Suprapubic skin (tissue), 4 donors: Measurements from ENCODE around the gene REP15. TPM values are rescaled to one million over a fixed set of nuclear protein-coding genes. Genes with fewer than 3 reads are reported as not detected.

Source experiments
- DNase-seq, 2 donors: peaks; one replicate each; pipeline ENCODE4 v3.0.0-alpha.2; 2019; ENCODE audit warnings: low spot score in 2 of 2
- H3K27ac ChIP-seq: fragments of 200-600 bp; sonication (generic); one replicate; pipeline ENCODE4 v1.5.1; 2019
- H3K27me3 ChIP-seq: fragments of 200-600 bp; sonication (generic); one replicate; pipeline ENCODE4 v1.5.1; 2019
- H3K36me3 ChIP-seq: fragments of 200-600 bp; sonication (generic); one replicate; pipeline ENCODE4 v1.5.1; 2019
- H3K4me1 ChIP-seq: fragments of 200-600 bp; sonication (generic); one replicate; pipeline ENCODE4 v1.5.1; 2019
- H3K4me3 ChIP-seq: fragments of 200-600 bp; sonication (generic); one replicate; pipeline ENCODE4 v1.5.1; 2019; ENCODE audit warnings: mild to moderate bottlenecking
- H3K9me3 ChIP-seq: fragments of 200-600 bp; sonication (generic); one replicate; pipeline ENCODE4 v1.5.1; 2019
- EP300 ChIP-seq: sonication (generic); formaldehyde crosslinking; IDR thresholded peaks from one replicate; pipeline ENCODE4 v1.6.1; 2017; ENCODE audit warnings: antibody characterized with exemption
- POLR2A ChIP-seq, 2 donors: fragments of 450-650 bp; IDR thresholded peaks; one replicate each; pipeline ENCODE4 v1.6.1; 2017; ENCODE audit warnings: antibody characterized with exemption in 2 of 2, mild to moderate bottlenecking in 2 of 2, moderate library complexity in 2 of 2
- POLR2AphosphoS5 ChIP-seq, 3 donors: sonication (generic); formaldehyde crosslinking; IDR thresholded peaks; one replicate each; pipeline ENCODE4 v1.6.1; 2017; ENCODE audit warnings: antibody characterized with exemption in 3 of 3
- WGBS: methylation state at CpG from one replicate; pipeline ENCODE4 v1.1.5; 2018; 5-methylcytosine and 5-hydroxymethylcytosine counted together
- total RNA-seq, 4 donors: library from RNA; depleted of rRNA; stranded (reverse); fragments of >200 nt; gene quantifications; one replicate each; pipeline ENCODE4 v1.1.0, GENCODE V29; 2016
- TF ChIP-seq, protein P1 (sequence below), 2 donors: fragments of 200-600 bp in 1 of 2; fragments of 450-650 bp in 1 of 2; sonication (generic) in 1 of 2; IDR thresholded peaks; one replicate each; pipeline ENCODE4 v1.5.1; 2016 to 2019; ENCODE audit warnings: antibody characterized with exemption in 2 of 2, mild to moderate bottlenecking in 1 of 2, moderate library complexity in 1 of 2

REP15 gene
- total RNA-seq, 4 donors from 2014 or later, result 0.99 to 2.1 (median 1.5) TPM

DNA sequence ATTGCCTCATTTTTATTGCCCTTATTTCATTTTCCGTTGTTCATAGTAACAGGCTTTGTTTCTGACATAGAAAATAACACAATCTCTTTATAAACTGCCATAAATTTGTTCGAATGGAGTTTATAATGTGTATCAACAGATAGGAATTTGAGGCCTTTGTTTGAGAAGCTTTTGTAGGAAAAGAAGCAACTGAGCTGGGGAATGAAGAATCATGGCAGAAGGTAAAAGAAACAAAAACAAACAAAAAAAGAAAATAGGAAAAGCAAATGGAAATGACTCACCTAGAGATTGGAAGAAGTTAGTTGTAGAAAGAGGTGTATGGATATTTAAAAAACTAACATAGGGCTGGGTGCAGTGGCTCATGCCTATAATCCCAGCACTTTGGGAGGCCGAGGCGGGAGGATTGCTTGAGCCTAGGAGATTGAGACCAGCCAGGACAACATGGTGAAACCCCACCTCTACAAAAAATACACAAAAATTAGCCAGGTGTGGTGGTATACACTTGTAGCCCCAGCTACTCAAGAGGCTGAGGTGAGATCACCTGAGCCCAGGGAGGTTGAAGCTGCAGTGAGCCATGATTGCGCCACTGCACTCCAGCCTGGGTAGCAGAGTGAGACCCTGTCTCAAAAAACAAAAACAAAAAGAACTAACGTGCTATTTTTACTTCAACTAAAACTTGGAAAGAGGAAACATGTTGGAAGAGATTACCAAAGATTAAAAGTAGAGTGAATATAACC lies 523 bp upstream of the REP15 start:
- Histone ChIP-seq H3K27ac (no peak overlapping the region), H3K4me1 (no peaks in the 10 kb centered on the region), H3K36me3 (peaks cover 48% of the 10 kb centered on the region), H3K9me3 (no peaks in the 10 kb centered on the region), H3K4me3 (no peak overlapping the region), H3K27me3 (no peaks in the 10 kb centered on the region)
- TF ChIP-seq, protein P1, sequence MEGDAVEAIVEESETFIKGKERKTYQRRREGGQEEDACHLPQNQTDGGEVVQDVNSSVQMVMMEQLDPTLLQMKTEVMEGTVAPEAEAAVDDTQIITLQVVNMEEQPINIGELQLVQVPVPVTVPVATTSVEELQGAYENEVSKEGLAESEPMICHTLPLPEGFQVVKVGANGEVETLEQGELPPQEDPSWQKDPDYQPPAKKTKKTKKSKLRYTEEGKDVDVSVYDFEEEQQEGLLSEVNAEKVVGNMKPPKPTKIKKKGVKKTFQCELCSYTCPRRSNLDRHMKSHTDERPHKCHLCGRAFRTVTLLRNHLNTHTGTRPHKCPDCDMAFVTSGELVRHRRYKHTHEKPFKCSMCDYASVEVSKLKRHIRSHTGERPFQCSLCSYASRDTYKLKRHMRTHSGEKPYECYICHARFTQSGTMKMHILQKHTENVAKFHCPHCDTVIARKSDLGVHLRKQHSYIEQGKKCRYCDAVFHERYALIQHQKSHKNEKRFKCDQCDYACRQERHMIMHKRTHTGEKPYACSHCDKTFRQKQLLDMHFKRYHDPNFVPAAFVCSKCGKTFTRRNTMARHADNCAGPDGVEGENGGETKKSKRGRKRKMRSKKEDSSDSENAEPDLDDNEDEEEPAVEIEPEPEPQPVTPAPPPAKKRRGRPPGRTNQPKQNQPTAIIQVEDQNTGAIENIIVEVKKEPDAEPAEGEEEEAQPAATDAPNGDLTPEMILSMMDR (IDR thresholded peaks at IDR 0.05), result no peak
- no peak for TF ChIP-seq EP300
- no peak for TF ChIP-seq POLR2A (IDR thresholded peaks at IDR 0.05)
- 91% methylated on average over 6 of the region's 6 CpGs for WGBS
- no peak for DNase-seq

DNA sequence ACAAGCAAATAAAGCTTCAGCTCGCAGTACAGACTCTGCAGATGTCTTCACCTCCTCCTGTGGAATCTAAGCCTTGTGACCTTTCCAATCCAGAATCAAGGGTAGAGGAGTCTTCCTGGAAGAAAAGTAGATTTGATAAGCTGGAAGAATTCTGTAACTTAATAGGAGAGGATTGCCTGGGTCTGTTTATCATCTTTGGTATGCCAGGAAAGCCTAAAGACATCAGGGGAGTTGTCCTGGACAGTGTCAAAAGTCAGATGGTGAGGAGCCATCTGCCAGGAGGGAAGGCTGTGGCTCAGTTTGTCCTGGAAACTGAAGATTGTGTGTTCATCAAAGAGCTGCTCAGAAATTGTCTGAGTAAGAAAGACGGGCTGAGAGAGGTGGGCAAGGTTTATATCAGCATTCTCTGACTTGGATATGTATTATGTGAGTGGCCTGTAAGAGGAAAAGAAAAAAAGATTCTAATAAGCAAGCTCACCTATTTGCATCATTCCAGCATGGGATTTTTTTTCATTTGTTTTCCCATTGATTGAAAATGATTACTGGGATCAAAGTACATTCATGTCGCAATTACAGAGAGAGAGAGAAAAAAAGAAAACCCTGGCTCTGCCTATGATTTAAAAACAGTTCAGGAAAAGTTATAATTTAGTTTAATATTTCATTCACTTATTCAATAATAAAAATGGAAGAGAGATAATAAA lies 767 bp downstream of the REP15 start:
- 86% methylated on average over 3 of the region's 3 CpGs for WGBS
- H3K27ac ChIP-seq, result no peak overlapping the region
- peaks cover 37% of the 10 kb centered on the region for H3K36me3 ChIP-seq
- H3K4me1 ChIP-seq, result no peaks in the 10 kb centered on the region
- H3K4me3 ChIP-seq, result no peak overlapping the region
- TF ChIP-seq, protein P1 (IDR thresholded peaks at IDR 0.05), result no peak
- no peak for TF ChIP-seq POLR2AphosphoS5 (IDR thresholded peaks at IDR 0.05)
- TF ChIP-seq POLR2A (IDR thresholded peaks at IDR 0.05), result no peak
- no peak for TF ChIP-seq EP300
- no peak for DNase-seq
- H3K9me3 ChIP-seq, result no peaks in the 10 kb centered on the region
- no peaks in the 10 kb centered on the region for H3K27me3 ChIP-seq

DNA sequence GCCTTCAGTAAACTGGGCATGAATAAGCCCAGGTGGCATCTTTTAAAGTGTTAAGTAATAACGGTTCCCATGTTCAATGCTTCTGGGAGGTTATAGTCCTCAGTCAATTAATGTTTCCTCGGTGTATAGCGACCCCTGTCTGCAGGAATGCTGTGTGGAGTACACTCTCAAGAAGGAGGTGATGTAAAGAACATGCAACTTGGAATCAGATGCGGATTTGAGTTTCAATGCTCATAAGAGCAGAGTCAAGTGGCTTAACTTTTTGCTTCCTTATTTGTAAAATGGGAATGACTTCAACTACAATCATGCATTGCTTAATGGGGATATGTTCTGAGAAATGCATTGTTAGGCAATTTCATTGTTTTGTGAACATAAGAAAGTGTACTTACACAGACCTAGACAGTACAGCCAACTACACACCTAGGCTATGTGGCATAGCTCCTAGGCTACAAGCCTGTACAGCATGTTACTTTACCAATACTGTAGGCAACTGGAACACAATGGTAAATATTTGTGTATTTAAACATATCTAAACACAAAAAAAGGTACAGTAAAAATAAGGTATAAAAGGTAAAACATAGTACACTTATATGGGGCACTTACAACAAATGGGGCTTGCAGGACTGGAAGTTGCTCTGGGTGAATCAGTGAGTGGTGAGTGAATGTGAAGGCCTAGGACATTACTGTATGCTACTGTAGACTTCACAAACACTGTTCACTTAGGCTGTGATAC lies 7.6 kb downstream of the REP15 start:
- 8% methylated on average over 4 of the region's 4 CpGs for WGBS
- Histone ChIP-seq H3K9me3 (no peaks in the 10 kb centered on the region), H3K36me3 (no peaks in the 10 kb centered on the region), H3K27me3 (no peaks in the 10 kb centered on the region), H3K4me1 (no peaks in the 10 kb centered on the region), H3K4me3 (no peak overlapping the region), H3K27ac (no peak overlapping the region)
- no peak for TF ChIP-seq EP300
- TF ChIP-seq, protein P1 (IDR thresholded peaks at IDR 0.05), result peak; percentile 44 to 76
- no peak for DNase-seq

DNA sequence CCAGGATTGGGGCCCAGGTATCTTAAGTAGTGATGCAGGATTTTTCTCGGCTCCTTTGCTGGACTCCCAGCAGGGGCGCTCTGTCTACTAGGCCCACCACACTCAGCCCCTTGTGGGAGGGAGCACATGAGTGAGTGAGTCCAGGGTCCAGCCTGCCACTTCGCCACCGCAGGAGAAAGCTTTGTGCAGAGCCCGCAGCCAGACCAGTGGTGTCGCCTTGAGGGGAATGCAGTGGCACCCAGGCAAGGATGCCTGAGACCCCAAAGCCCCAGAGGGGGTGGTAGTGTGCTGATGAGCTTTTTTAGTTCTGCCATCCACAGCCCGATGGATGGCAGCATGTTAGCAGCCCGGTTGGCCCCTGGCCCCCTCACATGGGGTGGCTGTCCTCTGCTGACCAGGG lies 9.0 kb downstream of the REP15 start:
- H3K4me1 ChIP-seq, result peaks cover 5% of the 10 kb centered on the region
- TF ChIP-seq, protein P1 (IDR thresholded peaks at IDR 0.05), result no peak
- TF ChIP-seq POLR2A (IDR thresholded peaks at IDR 0.05) (no peak), POLR2AphosphoS5 (IDR thresholded peaks at IDR 0.05) (no peak), EP300 (no peak)
- no peak overlapping the region for H3K27ac ChIP-seq
- no peaks in the 10 kb centered on the region for H3K9me3 ChIP-seq
- 88% methylated on average over 5 of the region's 8 CpGs for WGBS
- no peaks in the 10 kb centered on the region for H3K36me3 ChIP-seq
- no peak for DNase-seq
- no peak overlapping the region for H3K4me3 ChIP-seq
- no peaks in the 10 kb centered on the region for H3K27me3 ChIP-seq

DNA sequence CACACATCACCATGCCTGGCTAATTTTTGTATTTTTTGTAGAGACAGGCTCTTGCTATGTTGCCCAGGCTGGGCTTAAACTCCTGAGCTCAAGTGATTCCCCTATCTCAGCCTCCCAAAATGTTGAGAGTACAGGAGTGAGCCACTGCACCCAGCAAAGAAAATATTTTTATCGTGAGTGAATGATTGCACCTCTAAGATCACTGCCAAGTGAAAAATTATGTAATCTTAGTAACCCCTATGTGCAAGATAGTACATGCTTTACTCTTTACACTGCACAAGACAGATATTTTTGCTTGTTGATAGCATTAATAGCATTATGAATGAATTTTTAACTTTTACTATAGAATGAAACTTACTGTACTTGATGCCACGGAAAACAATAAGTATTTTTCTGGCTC lies 11.0 kb downstream of the REP15 start:
- H3K27ac ChIP-seq, result no peak overlapping the region
- H3K4me1 ChIP-seq, result peaks cover 16% of the 10 kb centered on the region
- TF ChIP-seq, protein P1 (IDR thresholded peaks at IDR 0.05), result no peak
- TF ChIP-seq POLR2A (IDR thresholded peaks at IDR 0.05), result no peak
- no peak for TF ChIP-seq EP300
- no peak for TF ChIP-seq POLR2AphosphoS5 (IDR thresholded peaks at IDR 0.05)
- H3K9me3 ChIP-seq, result no peaks in the 10 kb centered on the region
- 58% methylated on average over 2 of the region's 2 CpGs for WGBS
- no peaks in the 10 kb centered on the region for H3K27me3 ChIP-seq
- no peak for DNase-seq
- no peaks in the 10 kb centered on the region for H3K36me3 ChIP-seq
- no peak overlapping the region for H3K4me3 ChIP-seq
